ENCODE measurements around the gene C6orf52.
A peak's percentile ranks its signal among the peaks of the same experiment; 100 is the strongest.

C6orf52 gene

DNA sequence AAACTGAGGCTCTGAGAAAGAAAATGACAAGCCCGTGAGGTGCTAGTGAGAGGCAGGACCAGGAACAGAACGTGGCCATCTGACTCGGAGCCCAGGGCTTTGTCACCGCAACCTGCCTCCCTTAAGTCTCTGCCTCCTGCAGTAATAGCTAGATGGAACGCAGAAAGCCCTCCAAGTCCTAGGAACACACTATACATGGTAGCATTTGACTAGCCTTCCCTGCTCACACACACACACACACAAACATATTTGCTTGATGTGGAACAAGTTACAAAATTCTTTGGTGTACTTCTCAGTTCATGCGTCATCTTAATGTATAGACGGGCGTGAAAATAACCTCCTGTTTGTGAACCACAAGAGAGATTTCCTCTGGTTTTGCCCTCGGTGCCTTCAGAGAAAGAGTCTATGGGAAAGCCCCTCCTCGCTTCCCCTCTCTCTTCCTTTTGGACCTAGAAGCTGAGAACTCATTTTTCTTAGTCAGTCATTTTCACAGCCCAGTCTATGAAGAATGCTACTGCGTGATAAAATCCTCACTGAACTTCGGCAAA lies 38.8 kb downstream of the C6orf52 start:
- DNase-seq (ENCODE audit: low read depth, low spot score): no peak

DNA sequence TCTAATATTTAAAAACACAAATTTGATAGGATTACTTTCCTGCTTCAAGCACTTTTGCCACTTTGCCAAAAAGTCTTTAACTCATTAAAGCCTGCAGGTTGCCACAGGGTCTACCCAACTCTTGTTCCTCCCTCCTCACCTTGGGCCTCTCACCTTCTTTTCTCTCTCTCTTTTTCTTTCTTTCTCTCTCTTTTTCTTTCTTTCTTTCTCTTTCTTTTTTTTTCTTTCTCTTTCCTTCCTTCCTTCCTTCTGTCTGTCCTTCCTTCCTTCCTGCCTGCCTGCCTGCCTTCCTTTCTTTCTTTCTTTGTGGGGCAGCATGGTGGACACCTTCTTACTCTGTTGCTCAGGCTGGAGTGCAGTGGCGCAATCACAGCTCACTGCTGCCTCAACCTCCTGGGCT lies 50.2 kb downstream of the C6orf52 start:
- DNase-seq (ENCODE audit: low read depth, low spot score): no peak

DNA sequence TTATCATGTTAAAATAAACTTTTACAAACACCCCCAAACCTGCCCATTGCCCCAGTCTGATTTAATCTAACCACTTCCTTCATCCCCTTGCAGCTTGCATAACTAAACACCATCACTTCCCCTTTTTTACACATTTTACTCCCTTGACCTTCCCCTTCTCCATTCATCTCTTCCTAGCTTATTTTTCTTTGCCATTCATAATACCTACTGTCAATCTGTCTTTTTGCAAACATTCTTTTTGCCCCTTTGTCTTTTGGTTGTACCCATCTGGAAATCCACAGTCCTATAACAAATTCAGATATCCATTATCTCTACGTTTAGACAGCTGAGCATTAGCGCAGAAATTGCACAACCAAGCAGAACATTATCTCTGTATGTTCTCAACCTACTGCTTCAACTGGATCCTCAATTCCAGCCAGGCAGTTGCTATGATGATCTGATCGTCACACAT lies 51.2 kb downstream of the C6orf52 start:
- DNase-seq (ENCODE audit: low read depth, low spot score): no peak

DNA sequence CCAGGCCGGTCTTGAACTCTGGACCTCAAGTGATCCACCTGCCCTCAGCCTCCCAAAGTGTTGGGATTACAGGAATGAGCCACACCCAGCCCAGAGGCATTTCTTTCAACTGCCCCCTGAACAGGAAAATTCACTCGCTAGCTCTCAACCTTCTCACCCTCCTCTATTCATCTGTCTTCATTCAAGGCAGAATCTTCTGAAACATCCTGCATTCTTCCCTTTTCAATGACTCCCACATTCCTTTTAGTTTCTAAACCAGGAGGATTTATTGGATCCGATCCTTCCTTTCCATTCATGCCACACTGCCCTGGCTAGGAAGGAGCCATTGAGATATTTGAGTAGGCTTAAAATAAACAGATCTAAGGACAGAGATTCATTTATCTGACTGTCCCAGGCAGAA lies 52.9 kb downstream of the C6orf52 start:
- peak; percentile 60 for DNase-seq (ENCODE audit: low read depth, low spot score)

DNA sequence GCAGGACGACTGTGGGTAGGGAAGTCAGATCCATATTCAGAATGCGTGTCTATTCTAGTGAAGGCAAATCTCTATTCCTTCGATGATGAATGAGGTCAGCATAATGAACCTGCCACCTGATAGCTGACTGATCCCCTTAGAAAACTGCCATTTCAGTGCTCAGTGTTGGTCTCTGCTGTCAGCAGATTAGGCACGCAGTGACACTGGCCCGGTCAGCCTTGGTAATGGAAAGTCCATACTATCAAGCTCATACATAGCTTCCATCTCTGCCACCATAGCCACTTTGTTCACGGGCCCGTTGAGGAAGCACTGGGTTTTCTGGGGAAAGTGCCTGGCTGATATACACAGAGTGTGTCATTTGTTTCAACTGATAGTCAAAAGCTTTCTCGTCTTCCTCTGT lies 54.0 kb downstream of the C6orf52 start:
- DNase-seq (ENCODE audit: low read depth, low spot score): no peak

DNA sequence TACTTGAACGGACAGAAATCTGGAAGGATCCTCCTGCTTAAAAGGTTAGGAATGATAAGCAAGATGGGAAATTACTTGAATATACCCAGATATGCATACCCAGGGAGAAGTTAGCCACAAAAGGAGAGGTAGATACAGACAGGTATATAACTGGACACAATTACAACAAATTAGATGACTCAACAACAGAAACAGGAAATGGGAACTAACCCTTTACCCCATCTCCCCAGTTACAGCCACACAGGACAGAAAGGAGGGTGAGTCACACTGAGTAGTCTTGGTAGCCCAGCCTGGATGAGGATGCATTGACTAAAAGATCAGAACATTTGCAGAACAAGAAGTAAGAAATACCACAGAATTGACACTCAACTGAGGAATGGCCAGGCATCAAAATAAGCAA lies 61.2 kb downstream of the C6orf52 start:
- no peak for DNase-seq (ENCODE audit: low read depth, low spot score)

DNA sequence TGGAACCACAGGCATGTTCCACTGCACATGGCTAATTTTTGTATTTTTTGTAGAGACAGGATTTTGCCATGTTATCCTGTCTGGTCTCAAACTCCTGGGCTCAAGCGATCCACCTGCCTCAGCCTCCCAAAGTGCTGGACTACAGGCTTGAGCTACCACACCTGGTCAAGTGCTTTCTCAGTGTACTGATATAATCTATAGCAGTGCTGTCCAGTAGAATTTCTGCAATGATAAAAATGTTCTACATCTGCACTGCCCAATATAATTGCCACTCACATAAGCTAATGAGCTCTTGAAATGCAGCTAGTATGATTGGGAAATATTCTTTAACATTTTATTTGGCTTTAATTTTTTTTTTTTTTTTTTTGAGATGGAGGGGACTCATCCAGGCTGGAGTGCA lies 64.2 kb downstream of the C6orf52 start:
- no peak for DNase-seq (ENCODE audit: low read depth, low spot score)

DNA sequence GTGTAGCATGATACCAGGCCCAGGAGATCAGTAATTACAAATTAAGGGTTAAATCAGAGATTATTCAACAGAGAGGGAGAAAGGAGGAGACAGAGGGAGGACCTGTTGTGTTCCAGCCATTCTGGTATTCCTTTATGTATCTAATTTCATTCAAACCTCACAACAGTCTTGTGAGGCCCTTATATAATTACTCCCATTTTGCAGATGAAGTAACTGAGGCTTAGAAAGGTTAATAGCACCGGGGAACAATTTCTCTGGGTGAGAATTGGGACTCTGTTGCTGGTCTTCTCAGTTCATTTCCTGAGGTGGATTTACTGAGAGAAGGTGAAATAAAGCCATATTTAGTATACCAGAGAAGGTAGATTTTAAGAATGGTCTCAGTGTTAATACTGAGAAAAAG lies 66.6 kb downstream of the C6orf52 start:
- no peak for DNase-seq (ENCODE audit: low read depth, low spot score)

DNA sequence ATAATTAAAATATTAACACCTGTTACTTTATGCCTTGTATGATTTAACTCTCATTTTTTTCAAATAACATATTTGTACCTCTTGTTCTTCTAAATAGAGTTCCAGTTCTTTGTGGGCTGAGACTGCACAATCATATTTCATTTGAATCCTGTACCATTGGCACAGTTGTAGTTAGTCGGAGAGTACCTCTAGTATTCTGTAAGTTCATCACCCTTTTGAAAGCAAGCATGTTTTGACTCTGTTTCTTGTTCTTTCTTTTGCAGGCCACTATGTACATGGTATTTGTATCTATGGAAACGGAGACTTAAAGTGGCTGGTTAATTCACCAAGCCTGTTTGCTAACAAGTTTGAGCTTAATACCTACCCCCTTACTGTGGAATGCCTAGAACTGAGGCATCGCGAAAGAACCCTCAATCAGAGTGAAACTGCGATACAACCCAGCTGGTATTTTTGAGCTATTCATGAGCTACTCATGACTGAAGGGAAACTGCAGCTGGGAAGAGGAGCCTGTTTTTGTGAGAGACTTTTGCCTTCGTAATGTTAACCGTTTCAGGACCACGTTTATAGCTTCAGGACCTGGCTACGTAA lies 68.2 kb downstream of the C6orf52 start:
- DNase-seq (ENCODE audit: low read depth, low spot score): no peak

DNA sequence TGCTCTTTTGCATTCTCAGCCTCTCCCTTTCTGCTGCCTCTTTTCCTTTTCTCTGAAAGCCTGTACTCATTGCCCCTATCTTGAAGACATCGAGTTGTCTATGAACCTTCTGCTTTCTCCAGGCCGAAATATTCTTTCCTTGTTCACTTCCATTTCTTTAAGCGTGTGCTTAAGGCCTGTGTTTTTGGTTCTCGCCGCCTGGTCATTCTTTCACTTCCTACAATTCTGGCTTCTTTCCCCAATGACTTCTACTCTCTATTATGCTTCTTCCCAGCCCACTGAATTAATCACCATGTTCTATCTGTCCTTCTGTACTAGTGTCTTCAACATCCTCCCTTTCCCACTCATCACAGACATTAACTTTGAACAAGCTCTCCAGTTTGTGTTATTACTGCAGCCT lies 69.6 kb downstream of the C6orf52 start:
- DNase-seq (ENCODE audit: low read depth, low spot score): no peak

DNA sequence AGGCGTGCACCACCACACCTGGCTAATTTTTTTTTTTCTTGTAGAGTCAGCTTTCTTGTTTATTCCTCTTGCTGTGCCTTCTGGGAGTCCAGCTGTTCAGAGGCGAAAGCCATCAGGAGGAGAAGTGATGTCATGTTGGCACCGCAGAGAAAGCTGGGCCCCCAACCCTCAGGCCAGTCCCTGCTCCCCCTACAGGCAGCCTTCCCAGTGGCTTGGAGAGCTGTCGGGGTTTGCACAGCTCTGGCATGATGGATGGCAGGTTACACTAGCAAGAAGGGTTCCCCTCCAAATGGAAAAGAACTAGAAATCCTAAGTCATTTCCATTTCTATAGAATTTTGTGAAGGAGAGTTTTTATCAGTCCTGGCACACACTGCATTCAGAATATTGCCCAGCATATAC lies 72.6 kb downstream of the C6orf52 start:
- peak; percentile 16 for DNase-seq (ENCODE audit: low read depth, low spot score)
